AG10803 (cell line): ENCODE results near the gene DNAAF9.

Experiments
- DNase-seq: peaks from one replicate; pipeline ENCODE4 v3.0.0; 2010; ENCODE audit warnings: low read depth
- H3K4me3 ChIP-seq: 2 replicates; pipeline ENCODE4 v1.5.1; 2011; ENCODE audit warnings: mild to moderate bottlenecking, low read length, control low read depth
- TF ChIP-seq, protein P1 (sequence below): conservative IDR thresholded peaks from 2 replicates; pipeline ENCODE4 v1.5.1; 2011; ENCODE audit warnings: mild to moderate bottlenecking, low read length, control low read depth, inconsistent platforms

DNAAF9 gene

DNA sequence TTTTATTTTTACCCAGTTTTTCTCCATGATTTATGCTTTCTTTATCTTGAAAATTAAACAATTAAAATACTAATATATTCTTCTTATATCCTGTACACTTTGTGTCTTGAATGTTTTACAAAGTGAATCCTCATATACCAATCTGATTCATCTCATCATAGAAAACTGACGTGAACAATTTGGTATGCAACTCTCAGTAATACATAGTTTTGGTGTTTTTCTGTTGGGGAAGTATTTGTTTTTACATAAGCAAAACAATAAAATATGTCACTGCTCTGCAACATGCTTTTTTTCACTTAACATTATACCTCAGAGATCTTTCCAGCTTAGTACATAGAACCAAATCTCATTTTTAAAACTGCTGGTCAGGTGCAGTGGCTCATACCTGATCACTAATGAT is 14.7 kb downstream of the DNAAF9 start:
- no peak overlapping the region for H3K4me3 ChIP-seq
- no peak for DNase-seq

DNA sequence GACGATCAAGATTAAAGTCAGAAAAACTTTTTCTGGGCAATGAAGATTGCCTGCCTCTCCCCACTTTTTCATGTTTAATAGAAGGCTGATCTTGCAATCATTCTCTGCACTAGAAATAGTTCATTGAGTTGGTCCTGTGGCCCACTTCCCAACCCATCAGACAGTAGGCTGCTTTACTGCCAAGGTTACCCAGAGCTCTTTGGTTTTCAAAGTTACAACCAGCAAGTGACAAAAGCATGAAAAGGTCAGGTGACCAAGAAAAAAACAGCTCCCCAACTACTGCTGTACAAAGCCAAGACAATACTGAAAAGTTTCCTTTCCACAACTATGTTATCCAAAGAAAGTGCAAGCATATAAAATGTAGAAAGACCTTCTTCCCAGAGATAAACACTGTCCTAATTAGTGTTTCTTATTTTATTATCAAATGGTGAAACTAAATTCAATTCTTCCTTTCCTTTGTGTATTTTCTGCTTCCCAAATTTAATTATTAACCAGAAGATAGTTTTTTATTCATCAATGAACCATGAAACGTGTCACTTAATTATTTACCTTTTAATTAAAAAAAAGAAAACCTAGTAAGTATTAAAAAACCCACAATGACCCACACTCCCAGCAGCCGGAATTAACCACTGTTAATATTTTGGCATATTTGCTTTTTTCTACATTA is 16.6 kb downstream of the DNAAF9 start:
- no peak for DNase-seq
- TF ChIP-seq, protein P1, sequence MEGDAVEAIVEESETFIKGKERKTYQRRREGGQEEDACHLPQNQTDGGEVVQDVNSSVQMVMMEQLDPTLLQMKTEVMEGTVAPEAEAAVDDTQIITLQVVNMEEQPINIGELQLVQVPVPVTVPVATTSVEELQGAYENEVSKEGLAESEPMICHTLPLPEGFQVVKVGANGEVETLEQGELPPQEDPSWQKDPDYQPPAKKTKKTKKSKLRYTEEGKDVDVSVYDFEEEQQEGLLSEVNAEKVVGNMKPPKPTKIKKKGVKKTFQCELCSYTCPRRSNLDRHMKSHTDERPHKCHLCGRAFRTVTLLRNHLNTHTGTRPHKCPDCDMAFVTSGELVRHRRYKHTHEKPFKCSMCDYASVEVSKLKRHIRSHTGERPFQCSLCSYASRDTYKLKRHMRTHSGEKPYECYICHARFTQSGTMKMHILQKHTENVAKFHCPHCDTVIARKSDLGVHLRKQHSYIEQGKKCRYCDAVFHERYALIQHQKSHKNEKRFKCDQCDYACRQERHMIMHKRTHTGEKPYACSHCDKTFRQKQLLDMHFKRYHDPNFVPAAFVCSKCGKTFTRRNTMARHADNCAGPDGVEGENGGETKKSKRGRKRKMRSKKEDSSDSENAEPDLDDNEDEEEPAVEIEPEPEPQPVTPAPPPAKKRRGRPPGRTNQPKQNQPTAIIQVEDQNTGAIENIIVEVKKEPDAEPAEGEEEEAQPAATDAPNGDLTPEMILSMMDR, result no peak
- H3K4me3 ChIP-seq, result no peak overlapping the region

More for the DNA sequence above, 14.7 kb downstream of the DNAAF9 start:
- TF ChIP-seq, protein P1, result no peak

DNA sequence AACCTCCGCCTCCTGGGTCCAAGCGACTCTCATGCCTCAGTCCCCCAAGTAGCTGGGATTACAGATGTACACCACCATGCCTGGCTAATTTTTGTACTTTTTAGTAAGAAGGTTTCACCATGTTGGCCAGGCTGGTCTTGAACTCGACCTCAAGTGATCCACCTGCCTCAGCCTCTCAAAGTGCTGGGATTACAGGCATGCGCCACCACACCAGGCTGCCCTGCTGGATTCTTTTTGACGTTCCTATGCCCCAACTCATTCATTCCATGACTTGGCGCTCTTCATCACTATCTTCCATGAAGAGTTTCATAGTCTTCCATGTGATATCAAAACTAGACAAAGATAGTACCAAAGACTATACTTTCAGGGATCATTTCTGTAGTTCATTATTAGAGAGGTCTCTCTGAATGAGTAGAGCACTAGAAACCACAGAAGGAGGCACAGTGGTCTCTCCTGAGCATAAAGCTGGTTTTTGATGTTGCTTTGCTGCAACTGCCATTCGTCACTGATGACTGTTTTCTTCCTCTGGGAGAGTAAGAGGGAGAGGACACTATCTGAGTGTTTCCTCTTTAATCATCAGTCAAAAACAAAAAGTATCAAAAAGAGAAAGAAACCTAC is 23.5 kb downstream of the DNAAF9 start:
- no peak for DNase-seq
- H3K4me3 ChIP-seq, result no peak overlapping the region
- TF ChIP-seq, protein P1, result no peak

DNA sequence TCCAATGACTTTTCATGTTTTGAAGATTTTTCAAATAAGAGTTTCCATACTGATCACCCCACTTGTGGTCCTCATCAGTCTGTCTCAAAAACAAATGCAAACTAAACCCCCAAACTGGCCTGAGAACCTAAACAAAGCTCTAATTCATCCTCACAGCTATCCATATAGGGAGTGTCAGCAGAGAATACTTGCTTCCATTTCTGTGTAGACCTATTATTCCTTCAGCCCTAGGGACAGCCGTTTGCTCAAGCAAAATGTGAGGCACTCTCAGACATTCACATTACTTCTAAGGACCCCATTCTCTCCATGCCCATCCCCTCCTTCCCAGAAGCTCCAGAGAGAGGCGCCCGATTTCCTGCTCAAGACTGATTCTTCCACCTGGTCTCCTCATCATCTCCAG is 24.6 kb downstream of the DNAAF9 start:
- TF ChIP-seq, protein P1, result no peak
- H3K4me3 ChIP-seq, result no peak overlapping the region
- no peak for DNase-seq

DNA sequence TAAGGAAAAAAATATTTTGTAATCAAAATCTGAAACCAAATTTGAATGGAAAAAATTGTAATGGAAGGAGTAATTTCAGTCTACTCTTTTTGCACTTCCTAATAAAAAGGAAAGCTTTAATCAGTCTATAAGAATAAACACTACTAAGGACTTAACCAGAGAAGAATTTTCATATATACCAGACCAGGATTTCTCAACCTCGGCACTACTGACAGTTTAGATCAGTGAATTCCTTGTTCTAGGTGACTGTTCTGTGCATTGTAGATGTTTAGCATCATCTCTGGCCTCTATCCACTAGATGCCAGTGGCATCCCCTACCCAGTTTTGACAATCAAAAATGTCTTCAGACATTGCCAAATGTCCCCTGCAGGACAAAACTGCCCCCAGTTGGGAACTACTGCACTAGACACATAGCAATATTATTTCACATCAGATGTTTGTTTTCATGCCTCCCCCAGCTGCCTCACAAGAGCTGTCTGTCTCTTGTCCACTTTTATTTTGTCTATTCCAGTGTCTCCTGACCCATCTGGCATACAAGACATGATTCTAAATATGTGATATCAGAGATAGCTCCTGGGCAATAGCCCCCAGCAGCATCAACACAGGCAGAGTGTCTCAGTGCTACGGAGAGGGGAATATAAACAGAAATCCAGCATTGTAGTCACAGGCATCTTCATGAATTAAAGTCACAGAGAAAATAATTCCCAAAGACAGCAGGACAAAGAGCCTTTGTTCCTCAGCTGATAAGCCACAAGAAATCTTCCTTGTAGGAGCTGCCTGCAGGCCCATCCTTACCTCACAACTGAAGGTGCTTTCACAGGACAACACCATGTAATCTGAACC is 27.0 kb downstream of the DNAAF9 start:
- H3K4me3 ChIP-seq, result no peak overlapping the region
- no peak for DNase-seq
- TF ChIP-seq, protein P1, result no peak

DNA sequence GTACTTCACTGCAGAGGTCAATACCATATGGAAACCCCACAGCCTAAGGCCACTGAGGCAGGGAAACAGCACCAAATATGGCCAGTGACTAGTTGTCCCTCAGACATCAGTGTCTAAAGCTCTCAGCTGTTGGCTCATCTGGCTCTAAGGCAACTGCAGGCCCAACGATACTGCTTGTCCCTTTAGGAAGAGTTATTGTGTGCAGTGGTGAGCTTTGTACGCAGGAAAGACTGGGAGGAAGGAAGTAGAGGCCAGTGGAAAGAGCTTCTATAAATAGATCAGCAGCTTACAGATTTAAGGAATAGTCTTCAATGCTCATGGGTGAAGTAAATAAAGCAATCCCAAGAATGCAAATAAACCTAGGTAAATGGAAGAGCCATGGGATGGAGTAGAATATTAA is 29.3 kb downstream of the DNAAF9 start:
- H3K4me3 ChIP-seq, result no peak overlapping the region
- TF ChIP-seq, protein P1, result no peak
- no peak for DNase-seq
